HepG2 (cell line): Measurements from ENCODE around the gene NOTCH4. TPM values are rescaled to one million over a fixed set of nuclear protein-coding genes. Genes with fewer than 3 reads are reported as not detected.

Source experiments
- CCAR2 ChIP-seq: fragments of 200-400 bp; formaldehyde crosslinking; optimal IDR thresholded peaks from 2 replicates; pipeline ENCODE3; 2018; ENCODE audit warnings: low read depth, mild to moderate bottlenecking, low read length, moderate library complexity
- ETV6 ChIP-seq: sonication (generic); formaldehyde crosslinking; conservative IDR thresholded peaks from 2 replicates; pipeline ENCODE4 v1.4.0; 2020; ENCODE audit warnings: missing genetic modification reagents
- HHEX ChIP-seq: IDR thresholded peaks from 2 replicates; pipeline ENCODE4 v1.6.1; 2016; ENCODE audit warnings: control low read depth
- KDM6A ChIP-seq: IDR thresholded peaks from 2 replicates; pipeline ENCODE4 v1.6.1; 2016; ENCODE audit warnings: low read depth
- NFKBIZ ChIP-seq: IDR thresholded peaks from 2 replicates; pipeline ENCODE4 v1.6.1; 2018; ENCODE audit warnings: missing genetic modification reagents, missing compliant biosample characterization
- NR2F6 ChIP-seq, 2 experiments: IDR thresholded peaks; 2 replicates each; pipeline ENCODE4 v1.6.1; 2016; ENCODE audit warnings: antibody characterized with exemption in 1 of 2, mild to moderate bottlenecking in 1 of 2
- RFX5 ChIP-seq: IDR thresholded peaks from 2 replicates; pipeline ENCODE4 v1.6.1; 2011; ENCODE audit warnings: low read depth, low read length, improper control_type of control experiment
- SATB2 ChIP-seq: sonication (generic); formaldehyde crosslinking; IDR thresholded peaks from 2 replicates; pipeline ENCODE4 v1.5.0; 2020; ENCODE audit warnings: missing genetic modification reagents
- ZNF747 ChIP-seq: sonication (generic); formaldehyde crosslinking; IDR thresholded peaks from 2 replicates; pipeline ENCODE4 v1.8.1; 2023; ENCODE audit warnings: missing genetic modification reagents, mild to moderate bottlenecking, borderline replicate concordance
- polyA plus RNA-seq, 8 experiments: library from polyadenylated mRNA; depleted of rRNA in 3 of 8; stranded (reverse) in 7 of 8; unstranded in 1 of 8; fragments of >200 nt; fragmentation: Illumina TruSeq in 4 of 8; extraction: Trizol in 4 of 8; gene quantifications; 2 replicates each; pipeline versions ENCODE4 v1.2.1 to v1.2.3, GENCODE V29; 2011 to 2016; ENCODE audit warnings: low read depth in 4 of 8, missing spikeins in 1 of 8, mixed read lengths in 1 of 8; ENCODE audit not compliant: insufficient read depth in 1 of 8
- total RNA-seq, 5 experiments: library from RNA; depleted of rRNA; stranded (reverse); fragments of >200 nt; fragmentation: Illumina TruSeq; extraction: Trizol; gene quantifications; 2 replicates each; pipeline ENCODE4 v1.2.3, GENCODE V29; 2016; ENCODE audit warnings: low read depth in 1 of 5
- TF ChIP-seq, protein P1 (sequence below), 2 experiments: fragments of 450-650 bp in 1 of 2; sonication (generic) in 1 of 2; formaldehyde crosslinking in 1 of 2; IDR thresholded peaks; 2 replicates each; pipeline versions ENCODE4 v1.6.1 to v1.8.0; 2016 to 2022; ENCODE audit warnings: antibody characterized with exemption in 1 of 2, mild to moderate bottlenecking in 1 of 2, missing genetic modification reagents in 1 of 2
- TF ChIP-seq, protein P2 (sequence below): sonication (generic); formaldehyde crosslinking; conservative IDR thresholded peaks from 2 replicates; pipeline ENCODE4 v1.8.1; 2023; ENCODE audit warnings: missing genetic modification reagents
- TF ChIP-seq, protein P3 (sequence below): sonication (generic); formaldehyde crosslinking; conservative IDR thresholded peaks from 2 replicates; pipeline ENCODE4 v1.8.0; 2022; ENCODE audit warnings: missing genetic modification reagents
- TF ChIP-seq, protein P4 (sequence below): sonication (generic); formaldehyde crosslinking; IDR thresholded peaks from 2 replicates; pipeline ENCODE4 v1.5.0; 2020; ENCODE audit warnings: missing genetic modification reagents

Gene NOTCH4
- total and polyA plus RNA-seq, 2 of the 13 experiments (the other 11 are each of a cell fraction or from before 2014, with no cell fraction given): 0.51 to 0.83 TPM

DNA sequence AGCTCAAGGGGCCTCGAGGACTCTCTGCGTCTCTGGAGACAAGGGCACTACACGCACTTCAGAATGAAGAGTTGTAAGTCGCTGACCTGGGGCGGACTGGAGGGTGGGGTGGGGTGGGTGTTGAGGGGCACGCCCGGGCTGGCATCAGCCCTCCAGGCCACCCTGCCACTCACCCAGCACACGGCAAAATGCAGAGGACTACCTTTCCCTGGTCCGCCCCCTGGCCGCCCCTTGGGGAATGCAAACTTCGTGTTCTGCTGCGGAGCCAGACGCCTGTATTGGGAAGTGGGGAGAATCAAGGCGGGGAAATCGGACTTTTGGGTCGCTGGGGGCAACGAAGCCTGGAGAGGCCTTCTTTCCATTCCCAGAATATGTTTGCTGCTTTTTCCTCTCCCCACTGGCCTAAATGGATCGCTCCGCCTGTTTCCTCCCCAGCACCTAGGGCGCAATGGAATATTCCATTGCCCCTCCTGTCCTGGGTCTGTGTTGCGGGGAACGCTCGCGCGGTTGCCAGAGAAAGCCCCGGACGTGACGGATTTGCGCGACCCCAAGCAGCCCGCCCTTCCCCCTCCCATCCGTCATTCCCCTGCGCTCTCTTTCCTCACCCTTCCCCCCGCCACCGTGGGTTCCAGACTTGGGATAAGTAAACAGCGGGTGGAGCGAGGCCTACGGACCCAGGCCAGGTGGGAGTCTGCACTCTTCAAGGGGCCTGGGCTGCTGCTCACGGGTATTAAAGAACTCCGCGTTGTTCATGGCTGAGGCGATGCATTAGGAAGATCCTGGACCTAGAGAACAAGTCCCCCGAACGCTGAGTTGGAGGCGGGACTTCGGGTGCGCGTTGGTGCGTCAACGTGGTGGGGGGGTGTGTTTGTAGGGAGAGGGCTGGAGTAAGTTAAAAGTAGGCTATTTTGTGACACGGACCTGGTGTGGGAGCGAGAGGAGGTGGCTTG, 70.0 kb downstream of the NOTCH4 start, which contains the start of gene PPT2 (continued):
- TF ChIP-seq, protein P1, sequence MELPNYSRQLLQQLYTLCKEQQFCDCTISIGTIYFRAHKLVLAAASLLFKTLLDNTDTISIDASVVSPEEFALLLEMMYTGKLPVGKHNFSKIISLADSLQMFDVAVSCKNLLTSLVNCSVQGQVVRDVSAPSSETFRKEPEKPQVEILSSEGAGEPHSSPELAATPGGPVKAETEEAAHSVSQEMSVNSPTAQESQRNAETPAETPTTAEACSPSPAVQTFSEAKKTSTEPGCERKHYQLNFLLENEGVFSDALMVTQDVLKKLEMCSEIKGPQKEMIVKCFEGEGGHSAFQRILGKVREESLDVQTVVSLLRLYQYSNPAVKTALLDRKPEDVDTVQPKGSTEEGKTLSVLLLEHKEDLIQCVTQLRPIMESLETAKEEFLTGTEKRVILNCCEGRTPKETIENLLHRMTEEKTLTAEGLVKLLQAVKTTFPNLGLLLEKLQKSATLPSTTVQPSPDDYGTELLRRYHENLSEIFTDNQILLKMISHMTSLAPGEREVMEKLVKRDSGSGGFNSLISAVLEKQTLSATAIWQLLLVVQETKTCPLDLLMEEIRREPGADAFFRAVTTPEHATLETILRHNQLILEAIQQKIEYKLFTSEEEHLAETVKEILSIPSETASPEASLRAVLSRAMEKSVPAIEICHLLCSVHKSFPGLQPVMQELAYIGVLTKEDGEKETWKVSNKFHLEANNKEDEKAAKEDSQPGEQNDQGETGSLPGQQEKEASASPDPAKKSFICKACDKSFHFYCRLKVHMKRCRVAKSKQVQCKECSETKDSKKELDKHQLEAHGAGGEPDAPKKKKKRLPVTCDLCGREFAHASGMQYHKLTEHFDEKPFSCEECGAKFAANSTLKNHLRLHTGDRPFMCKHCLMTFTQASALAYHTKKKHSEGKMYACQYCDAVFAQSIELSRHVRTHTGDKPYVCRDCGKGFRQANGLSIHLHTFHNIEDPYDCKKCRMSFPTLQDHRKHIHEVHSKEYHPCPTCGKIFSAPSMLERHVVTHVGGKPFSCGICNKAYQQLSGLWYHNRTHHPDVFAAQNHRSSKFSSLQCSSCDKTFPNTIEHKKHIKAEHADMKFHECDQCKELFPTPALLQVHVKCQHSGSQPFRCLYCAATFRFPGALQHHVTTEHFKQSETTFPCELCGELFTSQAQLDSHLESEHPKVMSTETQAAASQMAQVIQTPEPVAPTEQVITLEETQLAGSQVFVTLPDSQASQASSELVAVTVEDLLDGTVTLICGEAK (IDR thresholded peaks at IDR 0.05): no peak
- TF ChIP-seq, protein P1 (CRISPR knock-in tag; IDR thresholded peaks at IDR 0.05): no peak; the same call in 1 of the 2 replicates
- TF ChIP-seq, protein P2, sequence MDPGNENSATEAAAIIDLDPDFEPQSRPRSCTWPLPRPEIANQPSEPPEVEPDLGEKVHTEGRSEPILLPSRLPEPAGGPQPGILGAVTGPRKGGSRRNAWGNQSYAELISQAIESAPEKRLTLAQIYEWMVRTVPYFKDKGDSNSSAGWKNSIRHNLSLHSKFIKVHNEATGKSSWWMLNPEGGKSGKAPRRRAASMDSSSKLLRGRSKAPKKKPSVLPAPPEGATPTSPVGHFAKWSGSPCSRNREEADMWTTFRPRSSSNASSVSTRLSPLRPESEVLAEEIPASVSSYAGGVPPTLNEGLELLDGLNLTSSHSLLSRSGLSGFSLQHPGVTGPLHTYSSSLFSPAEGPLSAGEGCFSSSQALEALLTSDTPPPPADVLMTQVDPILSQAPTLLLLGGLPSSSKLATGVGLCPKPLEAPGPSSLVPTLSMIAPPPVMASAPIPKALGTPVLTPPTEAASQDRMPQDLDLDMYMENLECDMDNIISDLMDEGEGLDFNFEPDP (CRISPR knock-in tag): 0 out of 2 replicates have a peak, but pooled peaks have one; percentile 60
- TF ChIP-seq NFKBIZ: no peak
- TF ChIP-seq ZNF747 (CRISPR knock-in tag): peak; percentile 68; the same call in 1 of the 2 replicates
- peak; percentile 40; the same call in 1 of the 2 replicates for TF ChIP-seq NR2F6 (IDR thresholded peaks at IDR 0.05)
- TF ChIP-seq NR2F6 (CRISPR knock-in tag; IDR thresholded peaks at IDR 0.05): peak; percentile 47; the same call in 1 of the 2 replicates
- TF ChIP-seq CCAR2: no peak
- TF ChIP-seq, protein P3, sequence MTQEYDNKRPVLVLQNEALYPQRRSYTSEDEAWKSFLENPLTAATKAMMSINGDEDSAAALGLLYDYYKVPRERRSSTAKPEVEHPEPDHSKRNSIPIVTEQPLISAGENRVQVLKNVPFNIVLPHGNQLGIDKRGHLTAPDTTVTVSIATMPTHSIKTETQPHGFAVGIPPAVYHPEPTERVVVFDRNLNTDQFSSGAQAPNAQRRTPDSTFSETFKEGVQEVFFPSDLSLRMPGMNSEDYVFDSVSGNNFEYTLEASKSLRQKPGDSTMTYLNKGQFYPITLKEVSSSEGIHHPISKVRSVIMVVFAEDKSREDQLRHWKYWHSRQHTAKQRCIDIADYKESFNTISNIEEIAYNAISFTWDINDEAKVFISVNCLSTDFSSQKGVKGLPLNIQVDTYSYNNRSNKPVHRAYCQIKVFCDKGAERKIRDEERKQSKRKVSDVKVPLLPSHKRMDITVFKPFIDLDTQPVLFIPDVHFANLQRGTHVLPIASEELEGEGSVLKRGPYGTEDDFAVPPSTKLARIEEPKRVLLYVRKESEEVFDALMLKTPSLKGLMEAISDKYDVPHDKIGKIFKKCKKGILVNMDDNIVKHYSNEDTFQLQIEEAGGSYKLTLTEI (CRISPR knock-in tag): no peak
- TF ChIP-seq, protein P4, sequence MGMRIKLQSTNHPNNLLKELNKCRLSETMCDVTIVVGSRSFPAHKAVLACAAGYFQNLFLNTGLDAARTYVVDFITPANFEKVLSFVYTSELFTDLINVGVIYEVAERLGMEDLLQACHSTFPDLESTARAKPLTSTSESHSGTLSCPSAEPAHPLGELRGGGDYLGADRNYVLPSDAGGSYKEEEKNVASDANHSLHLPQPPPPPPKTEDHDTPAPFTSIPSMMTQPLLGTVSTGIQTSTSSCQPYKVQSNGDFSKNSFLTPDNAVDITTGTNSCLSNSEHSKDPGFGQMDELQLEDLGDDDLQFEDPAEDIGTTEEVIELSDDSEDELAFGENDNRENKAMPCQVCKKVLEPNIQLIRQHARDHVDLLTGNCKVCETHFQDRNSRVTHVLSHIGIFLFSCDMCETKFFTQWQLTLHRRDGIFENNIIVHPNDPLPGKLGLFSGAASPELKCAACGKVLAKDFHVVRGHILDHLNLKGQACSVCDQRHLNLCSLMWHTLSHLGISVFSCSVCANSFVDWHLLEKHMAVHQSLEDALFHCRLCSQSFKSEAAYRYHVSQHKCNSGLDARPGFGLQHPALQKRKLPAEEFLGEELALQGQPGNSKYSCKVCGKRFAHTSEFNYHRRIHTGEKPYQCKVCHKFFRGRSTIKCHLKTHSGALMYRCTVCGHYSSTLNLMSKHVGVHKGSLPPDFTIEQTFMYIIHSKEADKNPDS: no peak; the same call in 1 of the 2 replicates
- no peak for TF ChIP-seq RFX5
- TF ChIP-seq SATB2 (CRISPR knock-in tag): peak; percentile 72
- TF ChIP-seq KDM6A (CRISPR knock-in tag): peak; percentile 64; the same call in 1 of the 2 replicates
- TF ChIP-seq HHEX: no peak
- TF ChIP-seq ETV6 (CRISPR knock-in tag): no peak; the same call in 1 of the 2 replicates
